ENCODE data around the gene CNOT11.
"Not testable (repeated sequence)": the region's sequence is repeated elsewhere in the genome, so short reads cannot be mapped to it uniquely, and the experiment has no call there.

Gene CNOT11

GRCh38 chr2:101248756-101249155, 3.9 kb upstream of the CNOT11 start:
- DNase-seq = not testable (repeated sequence)

- DNase-seq = no peak
These were observed 2.9 kb upstream of the CNOT11 start for GRCh38 chr2:101249826-101250225.

GRCh38 chr2:101251246-101251781, 1.4 kb upstream of the CNOT11 start:
- DNase-seq = not testable (repeated sequence)

DNA sequence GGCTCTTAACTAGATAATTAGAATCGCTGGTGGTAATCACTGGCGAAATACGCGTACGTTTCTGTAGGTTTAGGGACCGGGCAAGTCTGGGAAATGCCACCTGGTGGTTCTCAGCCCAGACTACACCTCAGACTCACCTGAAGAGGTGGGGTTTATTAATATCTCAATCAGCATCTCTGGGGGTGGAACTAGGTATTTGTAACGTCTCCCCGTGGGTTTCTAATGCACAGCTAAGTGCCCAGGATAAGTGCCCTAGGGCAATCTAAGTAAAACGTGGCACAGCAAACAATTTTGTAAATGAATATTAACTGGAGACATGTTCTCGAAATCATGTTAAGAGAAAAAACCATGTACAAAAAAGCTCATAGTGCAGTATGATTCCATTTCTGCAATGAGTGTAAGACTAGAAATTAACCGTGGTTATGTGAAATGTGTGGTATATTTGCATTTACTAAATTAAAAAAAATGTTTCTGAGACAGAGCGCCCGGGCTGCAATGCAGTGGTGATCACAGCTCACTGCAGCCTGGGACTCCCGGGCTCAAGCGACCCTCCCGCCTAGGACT, 760 bp upstream of the CNOT11 start:
- DNase-seq = no peak

GRCh38 chr2:101253013-101253702, 472 bp downstream of the CNOT11 start:
- peak; percentile 71 for DNase-seq

GRCh38 chr2:101253703-101254450, 1.2 kb downstream of the CNOT11 start:
- DNase-seq = no peak

DNA sequence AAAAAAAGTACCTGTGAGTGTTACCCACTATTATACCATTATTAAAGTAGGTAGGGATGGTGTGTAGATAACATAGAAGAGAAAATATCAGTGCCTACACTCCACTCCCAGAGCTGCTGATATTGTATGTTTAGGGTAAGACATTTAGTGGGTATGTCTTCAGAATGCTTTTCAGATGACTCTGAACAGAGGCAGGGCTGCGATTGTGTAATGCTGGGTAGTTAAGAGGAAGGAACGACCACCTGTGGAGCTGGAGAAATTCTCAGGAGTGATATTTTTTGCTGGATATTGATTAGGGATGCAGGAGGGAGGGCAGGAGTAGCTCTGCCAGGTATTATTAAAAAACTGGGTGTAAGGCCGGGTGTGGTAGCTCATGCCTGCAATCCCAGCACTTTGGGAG, 2.8 kb downstream of the CNOT11 start:
- no peak for DNase-seq

DNA sequence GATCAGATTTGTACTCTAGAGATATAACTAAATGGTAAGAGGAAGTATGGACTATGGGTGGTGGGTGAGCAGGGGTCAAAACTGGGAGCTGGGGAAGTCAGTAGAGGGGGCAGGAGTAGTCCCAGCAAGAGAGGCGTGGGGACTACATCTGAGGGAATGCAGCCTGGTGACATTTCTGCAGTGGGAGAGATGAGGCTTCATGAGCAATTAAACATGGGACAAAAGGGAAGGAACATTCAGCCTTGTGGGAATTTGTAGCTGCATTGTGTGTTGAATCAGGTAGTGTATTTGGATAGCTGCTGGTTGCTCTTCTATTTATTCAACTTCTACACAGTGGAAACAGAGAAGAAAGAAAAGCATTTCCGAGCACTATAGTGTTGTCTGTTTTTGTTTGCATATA, 3.6 kb downstream of the CNOT11 start:
- DNase-seq = no peak

- no peak for DNase-seq
These were observed 6.1 kb downstream of the CNOT11 start for GRCh38 chr2:101258804-101259203.

DNA sequence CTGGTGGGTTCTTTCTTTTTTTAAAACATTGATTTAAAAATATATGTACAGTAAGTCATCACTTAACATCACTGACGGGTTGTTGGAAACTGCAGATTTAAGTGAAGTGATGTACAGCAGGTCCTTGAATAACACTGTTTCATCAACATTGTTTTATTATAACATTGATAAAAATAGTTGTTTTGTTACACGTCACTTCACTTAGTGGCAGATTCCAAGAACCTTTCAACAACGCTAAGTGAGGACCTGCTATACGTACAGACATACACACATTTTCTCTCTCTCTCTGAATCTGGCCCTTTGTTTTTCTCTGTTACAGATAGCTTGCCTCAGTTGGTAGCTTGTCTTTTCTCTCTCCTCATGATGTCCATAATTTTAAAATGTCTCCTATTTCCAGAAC, 9.5 kb downstream of the CNOT11 start:
- DNase-seq = no peak

DNA sequence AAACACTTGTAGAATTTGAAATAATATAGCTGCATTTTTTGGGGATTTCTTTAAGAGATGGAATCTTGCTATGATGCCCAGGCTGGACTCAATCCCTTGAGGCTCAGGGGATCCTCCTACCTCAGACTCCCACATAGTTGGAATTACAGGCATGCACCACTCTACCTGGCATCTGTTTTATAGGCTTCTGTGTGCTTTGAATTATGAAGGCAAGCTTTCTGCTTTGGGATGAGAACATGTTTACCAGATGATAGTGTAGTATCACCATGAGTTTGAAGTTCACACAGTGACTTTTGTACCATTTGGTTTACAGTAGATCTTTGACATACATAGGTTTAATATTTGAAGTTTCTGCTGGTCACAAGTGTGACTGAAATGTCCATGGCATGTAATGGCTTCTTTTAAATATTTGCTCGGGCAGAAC, 10.7 kb downstream of the CNOT11 start:
- DNase-seq = no peak

DNA sequence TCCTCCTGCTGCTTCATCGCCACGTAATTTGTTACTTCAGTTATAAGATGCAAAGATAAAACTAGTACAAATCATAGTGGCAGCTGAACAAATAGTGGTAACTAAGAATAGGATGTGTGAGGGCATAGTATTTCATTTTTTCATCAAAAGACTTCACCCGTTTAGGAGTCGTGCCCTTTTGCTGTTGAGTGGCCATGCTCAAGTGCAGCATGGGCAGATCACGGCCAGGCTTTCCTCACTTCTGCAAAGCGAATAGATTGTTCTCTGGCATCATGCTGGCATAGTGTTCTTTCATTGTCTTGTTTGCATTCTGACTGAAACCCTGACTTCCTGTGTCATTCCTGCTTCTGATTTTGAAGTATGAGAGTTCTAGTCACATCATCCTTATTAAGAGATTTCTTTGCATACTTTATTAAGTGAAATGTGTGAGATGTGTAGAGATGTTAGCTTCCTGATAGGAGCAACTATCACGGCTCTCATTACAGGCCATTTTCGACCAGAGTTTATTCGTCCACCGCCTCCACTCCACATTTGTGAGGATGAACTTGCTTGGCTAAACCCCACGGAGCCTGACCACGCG, 11.8 kb downstream of the CNOT11 start:
- DNase-seq = peak; percentile 45

DNA sequence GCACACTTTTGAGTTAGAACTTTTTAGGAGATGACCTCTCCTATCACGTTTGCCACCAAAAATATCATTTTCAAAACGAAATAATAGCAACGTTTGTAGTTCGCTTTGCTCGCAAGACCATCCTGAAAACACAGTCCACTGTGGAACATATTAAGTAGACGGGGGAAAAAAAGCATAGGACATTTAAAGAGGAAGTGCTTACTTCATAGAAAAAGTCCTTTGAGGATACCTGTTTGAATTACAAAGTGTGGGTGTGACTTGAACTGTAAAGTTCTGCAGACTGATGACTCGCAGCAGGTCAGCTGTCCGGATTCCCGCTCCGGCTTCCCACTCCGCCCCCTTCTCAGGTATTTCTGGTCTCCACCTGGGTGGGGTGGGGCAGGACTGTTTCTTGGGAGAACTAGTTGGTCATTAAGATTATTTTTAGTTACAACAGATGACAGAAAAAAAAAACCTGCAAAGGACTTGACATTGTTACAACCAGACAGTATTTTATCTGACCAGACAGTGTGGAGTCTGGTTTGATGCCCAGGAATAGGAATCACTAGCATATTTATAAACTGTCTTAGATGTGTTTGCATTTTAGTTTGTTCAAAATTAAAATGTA, 13.3 kb downstream of the CNOT11 start:
- DNase-seq = no peak

GRCh38 chr2:101267671-101268656, 15.3 kb downstream of the CNOT11 start:
- no peak for DNase-seq

GRCh38 chr2:101270700-101271259, 18.1 kb downstream of the CNOT11 start:
- no peak for DNase-seq

DNA sequence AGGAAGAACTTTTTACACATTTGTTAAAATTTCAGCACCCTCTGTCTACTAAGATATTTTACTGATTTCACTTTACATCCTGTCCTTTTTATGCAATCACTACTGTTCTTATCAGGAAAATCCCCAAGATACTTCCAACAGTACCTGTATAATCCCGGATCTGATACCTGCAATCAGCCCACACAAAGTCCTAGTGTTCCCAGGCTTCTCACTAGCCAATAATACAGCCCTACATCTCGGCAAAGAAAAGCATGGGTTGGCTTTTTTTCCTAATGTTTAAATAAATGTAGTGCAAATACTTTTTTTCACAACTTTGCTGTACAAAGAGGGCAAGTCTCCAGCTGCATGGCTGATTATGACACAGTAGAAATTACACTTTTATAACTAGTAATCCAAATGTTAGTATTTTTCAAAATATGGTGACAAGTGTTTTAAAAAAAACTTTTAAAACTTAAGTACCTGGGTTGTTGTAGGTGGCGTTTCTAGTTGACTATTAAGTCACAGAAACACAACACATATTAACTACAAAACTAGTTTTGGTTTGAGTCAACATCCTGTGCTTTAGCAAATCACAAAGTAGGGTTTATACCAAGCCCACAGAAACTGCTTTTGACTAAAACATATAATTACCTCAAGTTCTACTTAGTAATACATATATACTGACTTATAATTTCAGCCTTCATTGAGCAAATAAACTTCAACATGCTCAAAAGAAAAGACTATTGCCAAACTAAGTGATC, 19.5 kb downstream of the CNOT11 start:
- DNase-seq = peak; percentile 89

DNA sequence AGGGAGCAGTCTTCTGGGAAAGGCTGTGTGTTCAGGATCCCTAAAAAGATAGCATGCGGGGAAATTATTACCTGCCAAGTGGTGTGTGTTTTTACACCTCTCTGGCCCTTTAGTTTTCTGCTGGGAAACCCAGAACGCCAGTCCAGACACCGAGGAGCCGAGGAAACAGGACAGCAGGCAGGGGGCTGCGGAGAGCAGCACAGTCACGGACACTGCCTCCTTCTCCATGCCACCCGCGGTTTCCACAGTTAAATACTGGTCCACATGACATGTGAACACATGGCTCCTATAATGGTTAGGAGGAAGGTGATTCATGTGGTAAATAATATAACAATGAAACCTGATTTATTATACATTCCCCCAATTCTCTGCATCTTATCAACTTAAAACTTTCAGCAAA, 20.4 kb downstream of the CNOT11 start:
- no peak for DNase-seq

GRCh38 chr2:101274142-101274541, 21.5 kb downstream of the CNOT11 start:
- DNase-seq = no peak

- DNase-seq = no peak
These were observed 24.4 kb downstream of the CNOT11 start for GRCh38 chr2:101277111-101277510.

DNA sequence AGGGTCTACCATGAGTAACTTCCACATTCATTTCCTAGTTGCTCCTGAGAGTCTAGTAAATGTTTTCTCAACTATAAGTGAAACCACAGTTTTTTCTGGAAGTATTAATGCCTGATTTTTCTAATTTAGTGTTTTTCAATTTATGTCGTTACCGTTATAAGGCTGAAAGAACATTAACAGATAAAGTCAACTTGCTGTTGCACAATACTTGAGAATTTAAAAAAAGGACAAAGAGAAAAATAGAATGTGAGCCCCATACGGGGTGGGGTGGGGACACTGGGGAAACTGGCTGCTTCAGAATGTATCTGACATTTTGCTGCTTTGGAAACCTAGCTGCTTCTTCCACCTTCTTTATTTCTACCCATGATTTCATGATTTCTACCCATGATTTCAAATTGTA, 26.2 kb downstream of the CNOT11 start:
- DNase-seq = no peak

GRCh38 chr2:101281482-101281881, 28.8 kb downstream of the CNOT11 start:
- DNase-seq = no peak

Data from activated CD4-positive, alpha-beta T cell treated with anti-CD3 and anti-CD28 coated beads, Interleukin-2, amount 50 U/mL, for 16 hours (primary cell).